H1 (cell line): Measurements from ENCODE around the gene GIMAP7. TPM values are rescaled to one million over a fixed set of nuclear protein-coding genes. Genes with fewer than 3 reads are reported as not detected.

Experiments used
- CBX5 ChIP-seq: fragments of 300-800, 300-1000 bp; sonication (generic); IDR thresholded peaks from 2 replicates; pipeline ENCODE4 v1.7.1; 2016; ENCODE audit warnings: antibody characterized with exemption, low read length, low read depth
- E2F6 ChIP-seq: IDR thresholded peaks from 2 replicates; pipeline ENCODE4 v1.6.1; 2012; ENCODE audit warnings: inconsistent platforms
- FOSL1 ChIP-seq: IDR thresholded peaks from 2 replicates; pipeline ENCODE4 v1.6.1; 2011; ENCODE audit warnings: mild to moderate bottlenecking, low read depth, low read length, moderate library complexity; ENCODE audit not compliant: insufficient read depth
- KDM5A ChIP-seq: fragments of 200-600 bp; IDR thresholded peaks from 2 replicates; pipeline ENCODE4 v1.7.1; 2012; ENCODE audit warnings: mild to moderate bottlenecking, low read length, inconsistent platforms, mixed read lengths
- RBBP5 ChIP-seq: IDR thresholded peaks from 2 replicates; pipeline ENCODE4 v1.7.1; 2012; ENCODE audit warnings: low read depth, mild to moderate bottlenecking, inconsistent platforms, low read length, moderate library complexity, borderline replicate concordance
- SIN3A ChIP-seq, 2 experiments: IDR thresholded peaks in 1 of 2; conservative IDR thresholded peaks in 1 of 2; 2 replicates each; pipeline ENCODE4 v1.6.1; 2011 to 2012; ENCODE audit warnings: low read length in 2 of 2, improper control_type of control experiment in 1 of 2, low read depth in 1 of 2, mild to moderate bottlenecking in 1 of 2
- TAF1 ChIP-seq: IDR thresholded peaks from 2 replicates; pipeline ENCODE4 v1.6.1; 2011; ENCODE audit warnings: mild to moderate bottlenecking, low read depth, low read length
- polyA plus RNA-seq, 7 experiments: library from polyadenylated mRNA; depleted of rRNA in 3 of 7; stranded (reverse) in 5 of 7; unstranded in 2 of 7; fragments of >200 nt in 5 of 7; fragments of 200-250 nt in 2 of 7; gene quantifications; 1 replicate in 5 of 7; 2 replicates in 1 of 7; 4 replicates in 1 of 7; pipeline versions ENCODE4 v1.2.1 to v1.2.3, GENCODE V29; 2011 to 2013; ENCODE audit warnings: missing spikeins in 2 of 7, mixed read lengths in 2 of 7
- total RNA-seq: library from RNA; stranded (reverse); fragmentation: NEBNext Ultra II Directional; extraction: Animal tissue kit (Norgen Biotek cat#: 25700); gene quantifications from 2 replicates; pipeline ENCODE4 v1.2.1, GENCODE V29; 2021

The GIMAP7 gene
- total and polyA plus RNA-seq, 2 of the 8 experiments (the other 6 are each of a cell fraction or from before 2014, with no cell fraction given) = not detected

- no peak for TF ChIP-seq CBX5
- TF ChIP-seq KDM5A = no peak
- no peak for TF ChIP-seq SIN3A (conservative IDR thresholded peaks at IDR 0.05 in 1 of 2, IDR thresholded peaks at IDR 0.05 in 1 of 2; ENCODE audit: low read depth in 1 of 2, low read length in 2 of 2)
- no peak for TF ChIP-seq E2F6
- no peak for TF ChIP-seq RBBP5
- TF ChIP-seq TAF1 = no peak
- no peak for TF ChIP-seq FOSL1
Measured at GRCh38 chr7:150567169-150567568, 52.5 kb downstream of the GIMAP7 start, which contains the start of gene GIMAP4 (continued).
